Astrocyte (in vitro differentiated cells and primary cell): ENCODE measurements around the gene HAUS8. TPM values are rescaled to one million over a fixed set of nuclear protein-coding genes. Genes with fewer than 3 reads are reported as not detected.

ENCODE experiments used
- DNase-seq: peaks from one replicate; pipeline ENCODE4 v3.0.0-alpha.2; 2010; ENCODE audit warnings: low read depth
- FAIRE-seq: peaks from 2 replicates; lab custom pipeline; 2011; peaks lifted over from hg19 to GRCh38; lab: Jason Lieb, UNC
- H2AFZ ChIP-seq: 2 replicates; pipeline ENCODE4 v1.6.0; 2012; ENCODE audit warnings: low read depth, low read length, inconsistent platforms
- H3K27ac ChIP-seq: 2 replicates; pipeline ENCODE4 v1.5.1; 2011; ENCODE audit warnings: low read depth, low read length, inconsistent platforms
- H3K27me3 ChIP-seq: 2 replicates; pipeline ENCODE4 v1.6.0; 2011; ENCODE audit warnings: low read length, inconsistent platforms; ENCODE audit not compliant: insufficient read depth
- H3K36me3 ChIP-seq: 2 replicates; pipeline ENCODE4 v1.5.1; 2011; ENCODE audit warnings: low read length, inconsistent platforms; ENCODE audit not compliant: insufficient read depth
- H3K4me1 ChIP-seq: 2 replicates; pipeline ENCODE4 v1.5.1; 2011; ENCODE audit warnings: low read length, inconsistent platforms; ENCODE audit not compliant: insufficient read depth
- H3K4me2 ChIP-seq: 2 replicates; pipeline ENCODE4 v1.6.0; 2012; ENCODE audit warnings: low read length, inconsistent platforms
- H3K4me3 ChIP-seq: 2 replicates; pipeline ENCODE4 v1.5.1; 2011; ENCODE audit warnings: low read depth, mild to moderate bottlenecking, low read length, inconsistent platforms; ENCODE audit not compliant: insufficient read depth
- H3K79me2 ChIP-seq: 2 replicates; pipeline ENCODE4 v1.6.0; 2012; ENCODE audit warnings: mild to moderate bottlenecking, low read length, inconsistent platforms; ENCODE audit not compliant: insufficient read depth
- H3K9ac ChIP-seq: 2 replicates; pipeline ENCODE4 v1.6.0; 2012; ENCODE audit warnings: mild to moderate bottlenecking, low read length, inconsistent platforms
- H3K9me3 ChIP-seq: 2 replicates; pipeline ENCODE4 v1.5.1; 2012; ENCODE audit warnings: low read depth, mild to moderate bottlenecking, low read length, inconsistent platforms; ENCODE audit not compliant: insufficient read depth
- H4K20me1 ChIP-seq: 2 replicates; pipeline ENCODE4 v1.6.0; 2012; ENCODE audit warnings: low read length, inconsistent platforms; ENCODE audit not compliant: insufficient read depth
- H3K27ac Mint-ChIP-seq: one replicate; pipeline ENCODE4 v1.8.0; 2021; ENCODE audit warnings: mild to moderate bottlenecking, mixed read lengths; ENCODE audit not compliant: unreplicated experiment
- H3K27me3 Mint-ChIP-seq: one replicate; pipeline ENCODE4 v1.8.0; 2021; ENCODE audit warnings: low read depth, mixed read lengths; ENCODE audit not compliant: unreplicated experiment
- H3K36me3 Mint-ChIP-seq: one replicate; pipeline ENCODE4 v1.8.0; 2021; ENCODE audit warnings: low read depth, mixed read lengths; ENCODE audit not compliant: unreplicated experiment
- H3K4me1 Mint-ChIP-seq: one replicate; pipeline ENCODE4 v1.8.0; 2021; ENCODE audit warnings: low read depth, mixed read lengths; ENCODE audit not compliant: unreplicated experiment
- H3K4me3 Mint-ChIP-seq: one replicate; pipeline ENCODE4 v1.8.0; 2021; ENCODE audit warnings: mild to moderate bottlenecking, moderate library complexity, mixed read lengths; ENCODE audit not compliant: unreplicated experiment
- H3K9me3 Mint-ChIP-seq: one replicate; pipeline ENCODE4 v1.8.0; 2021; ENCODE audit warnings: mild to moderate bottlenecking, mixed read lengths; ENCODE audit not compliant: unreplicated experiment
- CTCF ChIP-seq: IDR thresholded peaks from 2 replicates; pipeline ENCODE4 v1.5.1; 2011; ENCODE audit warnings: low read depth, mild to moderate bottlenecking, inconsistent platforms, low read length, moderate library complexity; ENCODE audit not compliant: insufficient read depth
- EZH2 ChIP-seq: IDR thresholded peaks from 2 replicates; pipeline ENCODE4 v1.6.1; 2012; ENCODE audit warnings: mild to moderate bottlenecking, low read length, inconsistent platforms; ENCODE audit not compliant: insufficient read depth
- total RNA-seq: library from RNA; stranded (reverse); gene quantifications from 2 replicates; pipeline ENCODE4 v1.2.1, GENCODE V29; 2021

Gene HAUS8
- total RNA-seq, 1 donor from 2014 or later: 5.6 TPM

GRCh38 chr19:17026706-17027534, 48.3 kb downstream of the HAUS8 start, which contains the start of gene CPAMD8:
CPAMD8 (minus strand) TSS chr19:17026810; CDS start chr19:17026642, 168 bp downstream.
- H3K9ac ChIP-seq: no peak within 1 kb of the TSS
- peak within 1 kb of the TSS; percentile 52 for H3K4me2 ChIP-seq
- DNase-seq (no peak), FAIRE-seq (no peak)
- H3K9me3 ChIP-seq: peaks cover 6% of the 10 kb centered on the region
- Mint-ChIP-seq H3K4me3 (peak within 1 kb of the TSS; percentile 73), H3K9me3 (peaks cover 16% of the 10 kb centered on the region), H3K4me1 (peaks cover 4% of the 10 kb centered on the region), H3K27ac (no peak within 1 kb of the TSS), H3K27me3 (peaks cover 47% of the 10 kb centered on the region), H3K36me3 (peaks cover 6% of the 10 kb centered on the region)
- no peak within 1 kb of the TSS for H2AFZ ChIP-seq
- H4K20me1 ChIP-seq: no peaks in the 10 kb centered on the region
- no peaks in the 10 kb centered on the region for H3K36me3 ChIP-seq
- peaks cover 30% of the 10 kb centered on the region for H3K27me3 ChIP-seq
- no peaks in the 10 kb centered on the region for H3K79me2 ChIP-seq
- H3K27ac ChIP-seq: no peak within 1 kb of the TSS
- TF ChIP-seq CTCF (no peak), EZH2 (no peak)
- no peaks in the 10 kb centered on the region for H3K4me1 ChIP-seq
- no peak within 1 kb of the TSS for H3K4me3 ChIP-seq

- H3K9ac ChIP-seq: no peak overlapping the region
- H3K4me1 Mint-ChIP-seq: peaks cover 4% of the 10 kb centered on the region
- H3K4me3 Mint-ChIP-seq: peak overlapping the region; percentile 73
- no peaks in the 10 kb centered on the region for H3K4me1 ChIP-seq
- H3K9me3 Mint-ChIP-seq: peaks cover 16% of the 10 kb centered on the region
- no peak overlapping the region for H3K4me3 ChIP-seq
- peaks cover 6% of the 10 kb centered on the region for H3K9me3 ChIP-seq
- peaks cover 30% of the 10 kb centered on the region for H3K27me3 ChIP-seq
- peak overlapping the region; percentile 52 for H3K4me2 ChIP-seq
- no peak overlapping the region for H3K27ac ChIP-seq
- H3K27ac Mint-ChIP-seq: no peak overlapping the region
- DNase-seq (no peak), FAIRE-seq (no peak)
- no peaks in the 10 kb centered on the region for H3K36me3 ChIP-seq
- no peaks in the 10 kb centered on the region for H3K79me2 ChIP-seq
- peaks cover 6% of the 10 kb centered on the region for H3K36me3 Mint-ChIP-seq
- no peaks in the 10 kb centered on the region for H4K20me1 ChIP-seq
- peaks cover 47% of the 10 kb centered on the region for H3K27me3 Mint-ChIP-seq
- TF ChIP-seq EZH2 (peak; percentile 71), CTCF (no peak)
- no peak overlapping the region for H2AFZ ChIP-seq
Measured at GRCh38 chr19:17025991-17026658, 49.1 kb downstream of the HAUS8 start.
